Activated CD8-positive, alpha-beta T cell treated with anti-CD3 and anti-CD28 coated beads for 36 hours (primary cell): Measurements from ENCODE around the gene OPCML. TPM values are rescaled to one million over a fixed set of nuclear protein-coding genes. Genes with fewer than 3 reads are reported as not detected.

ENCODE experiments used
- ATAC-seq: fragments of 200-7000 bp; cut with Tn5 transposase; one replicate; pipeline ENCODE4 v1.10.0; 2021; ENCODE audit warnings: mild to moderate bottlenecking, moderate library complexity
- CTCF ChIA-PET: fragments of 350-600 bp; sonication (Branson Sonifier 250); formaldehyde crosslinking; loops from one replicate; lab custom pipeline; 2021; ENCODE audit warnings: antibody characterized with exemption; lab: Charles Lee
- POLR2A ChIA-PET: fragments of 350-600 bp; sonication (Branson Sonifier 250); formaldehyde crosslinking; loops from one replicate; lab custom pipeline; 2021; ENCODE audit warnings: antibody characterized with exemption; lab: Charles Lee
- DNase-seq: peaks from one replicate; pipeline ENCODE4 v3.0.0-alpha.2; 2020
- H3K27ac Mint-ChIP-seq: one replicate; pipeline ENCODE4 v1.8.0; 2021; ENCODE audit warnings: mild to moderate bottlenecking, mixed read lengths
- H3K27me3 Mint-ChIP-seq: one replicate; pipeline ENCODE4 v1.8.0; 2021; ENCODE audit warnings: mixed read lengths
- H3K36me3 Mint-ChIP-seq: one replicate; pipeline ENCODE4 v1.8.0; 2021; ENCODE audit warnings: low read depth, mixed read lengths
- H3K4me1 Mint-ChIP-seq: one replicate; pipeline ENCODE4 v1.8.0; 2021; ENCODE audit warnings: low read depth, mixed read lengths
- H3K4me3 Mint-ChIP-seq: one replicate; pipeline ENCODE4 v1.8.0; 2021; ENCODE audit warnings: mild to moderate bottlenecking, moderate library complexity, mixed read lengths
- H3K9me3 Mint-ChIP-seq: one replicate; pipeline ENCODE4 v1.8.0; 2021; ENCODE audit warnings: mixed read lengths
- intact Hi-C: fragments of 100-400 bp; cut with micrococcal nuclease; formaldehyde crosslinking; loops from one replicate; pipeline ENCODE4 v1.10.0; 2022
- total RNA-seq, 2 experiments: library from RNA; stranded (reverse); gene quantifications; one replicate each; pipeline ENCODE4 v1.2.3, GENCODE V29; 2021
- TF ChIP-seq, protein P1 (sequence below): fragments of 200-600 bp; IDR thresholded peaks from one replicate; pipeline ENCODE4 v1.8.0; 2022; ENCODE audit warnings: antibody characterized with exemption, mild to moderate bottlenecking

Gene OPCML
- total RNA-seq, 2 experiments from 2014 or later, result not detected

DNA sequence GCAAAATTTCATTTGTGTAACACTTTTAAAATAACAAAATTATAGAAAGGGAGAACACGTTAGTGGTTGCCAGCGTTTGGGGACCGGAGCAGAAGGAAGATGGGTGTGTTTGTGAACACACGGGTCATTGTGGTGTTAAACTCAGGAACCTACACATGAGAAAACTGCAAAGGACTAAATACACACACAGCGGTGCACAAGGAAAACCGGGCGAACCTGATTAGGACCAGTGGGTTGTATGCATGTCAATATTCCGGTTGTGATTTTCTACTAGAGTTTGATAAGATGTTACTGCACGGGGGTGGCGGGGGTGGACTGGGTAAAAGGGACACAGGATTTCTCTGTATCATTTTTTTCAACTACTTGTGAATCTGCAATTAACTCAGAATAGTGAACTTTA is 351.2 kb downstream of the OPCML start:
- H3K9me3 Mint-ChIP-seq, result no peaks in the 10 kb centered on the region
- POLR2A ChIA-PET, result no interaction called here
- no peaks in the 10 kb centered on the region for H3K36me3 Mint-ChIP-seq
- TF ChIP-seq, protein P1, sequence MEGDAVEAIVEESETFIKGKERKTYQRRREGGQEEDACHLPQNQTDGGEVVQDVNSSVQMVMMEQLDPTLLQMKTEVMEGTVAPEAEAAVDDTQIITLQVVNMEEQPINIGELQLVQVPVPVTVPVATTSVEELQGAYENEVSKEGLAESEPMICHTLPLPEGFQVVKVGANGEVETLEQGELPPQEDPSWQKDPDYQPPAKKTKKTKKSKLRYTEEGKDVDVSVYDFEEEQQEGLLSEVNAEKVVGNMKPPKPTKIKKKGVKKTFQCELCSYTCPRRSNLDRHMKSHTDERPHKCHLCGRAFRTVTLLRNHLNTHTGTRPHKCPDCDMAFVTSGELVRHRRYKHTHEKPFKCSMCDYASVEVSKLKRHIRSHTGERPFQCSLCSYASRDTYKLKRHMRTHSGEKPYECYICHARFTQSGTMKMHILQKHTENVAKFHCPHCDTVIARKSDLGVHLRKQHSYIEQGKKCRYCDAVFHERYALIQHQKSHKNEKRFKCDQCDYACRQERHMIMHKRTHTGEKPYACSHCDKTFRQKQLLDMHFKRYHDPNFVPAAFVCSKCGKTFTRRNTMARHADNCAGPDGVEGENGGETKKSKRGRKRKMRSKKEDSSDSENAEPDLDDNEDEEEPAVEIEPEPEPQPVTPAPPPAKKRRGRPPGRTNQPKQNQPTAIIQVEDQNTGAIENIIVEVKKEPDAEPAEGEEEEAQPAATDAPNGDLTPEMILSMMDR, result no peak
- intact Hi-C loops, result no loop called here
- H3K27ac Mint-ChIP-seq, result no peak overlapping the region
- CTCF ChIA-PET, result no interaction called here
- H3K27me3 Mint-ChIP-seq, result no peaks in the 10 kb centered on the region
- no peak overlapping the region for H3K4me3 Mint-ChIP-seq
- DNase-seq, result no peak
- no peaks in the 10 kb centered on the region for H3K4me1 Mint-ChIP-seq
- no peak for ATAC-seq

DNA sequence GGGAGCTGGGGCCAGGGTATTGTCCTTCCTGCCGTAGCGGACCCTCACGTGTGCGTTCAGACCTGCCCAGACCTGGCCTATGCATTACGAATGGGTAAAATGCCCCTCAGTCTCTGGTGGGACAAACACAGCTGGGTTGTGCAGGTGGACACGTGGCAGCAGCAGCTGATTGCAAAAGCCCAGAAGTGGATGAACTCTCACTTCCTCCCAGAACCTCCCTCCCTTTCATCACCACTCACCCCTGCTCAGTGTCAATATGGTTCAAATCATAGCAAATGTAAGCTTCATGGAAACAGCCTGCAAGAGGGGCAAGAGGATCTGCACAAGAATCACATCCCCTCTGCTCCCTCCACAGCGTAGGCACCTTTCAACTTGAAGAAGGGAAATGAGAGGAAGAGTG is 352.1 kb downstream of the OPCML start:
- intact Hi-C loops, result no loop called here
- POLR2A ChIA-PET, result no interaction called here
- CTCF ChIA-PET, result no interaction called here
- TF ChIP-seq, protein P1, result no peak
- Mint-ChIP-seq H3K27me3 (no peaks in the 10 kb centered on the region), H3K9me3 (no peaks in the 10 kb centered on the region), H3K27ac (no peak overlapping the region), H3K4me3 (no peak overlapping the region), H3K36me3 (no peaks in the 10 kb centered on the region), H3K4me1 (no peaks in the 10 kb centered on the region)
- no peak for DNase-seq
- ATAC-seq, result no peak

GRCh38 chr11:133176748-133177147 is 355.6 kb downstream of the OPCML start:
- Mint-ChIP-seq H3K4me1 (no peaks in the 10 kb centered on the region), H3K9me3 (no peaks in the 10 kb centered on the region), H3K27ac (no peak overlapping the region), H3K27me3 (no peaks in the 10 kb centered on the region), H3K36me3 (no peaks in the 10 kb centered on the region), H3K4me3 (no peak overlapping the region)
- CTCF ChIA-PET, result no interaction called here
- intact Hi-C loops, result no loop called here
- TF ChIP-seq, protein P1, result no peak
- DNase-seq (no peak), ATAC-seq (no peak)
- POLR2A ChIA-PET, result no interaction called here

- intact Hi-C loops, result no loop called here
- ATAC-seq (no peak), DNase-seq (no peak)
- H3K27ac Mint-ChIP-seq, result no peak overlapping the region
- H3K4me3 Mint-ChIP-seq, result no peak overlapping the region
- TF ChIP-seq, protein P1, result no peak
- H3K36me3 Mint-ChIP-seq, result no peaks in the 10 kb centered on the region
- H3K9me3 Mint-ChIP-seq, result no peaks in the 10 kb centered on the region
- no peaks in the 10 kb centered on the region for H3K4me1 Mint-ChIP-seq
- CTCF ChIA-PET, result no interaction called here
- H3K27me3 Mint-ChIP-seq, result no peaks in the 10 kb centered on the region
- POLR2A ChIA-PET, result interaction anchor here (1.1 kb wide), 1 partner anchor 65 kb away, joined by 3 read pairs; no protein-coding TSS in a partner anchor
Observed at GRCh38 chr11:133175103-133175502, 357.2 kb downstream of the OPCML start.

DNA sequence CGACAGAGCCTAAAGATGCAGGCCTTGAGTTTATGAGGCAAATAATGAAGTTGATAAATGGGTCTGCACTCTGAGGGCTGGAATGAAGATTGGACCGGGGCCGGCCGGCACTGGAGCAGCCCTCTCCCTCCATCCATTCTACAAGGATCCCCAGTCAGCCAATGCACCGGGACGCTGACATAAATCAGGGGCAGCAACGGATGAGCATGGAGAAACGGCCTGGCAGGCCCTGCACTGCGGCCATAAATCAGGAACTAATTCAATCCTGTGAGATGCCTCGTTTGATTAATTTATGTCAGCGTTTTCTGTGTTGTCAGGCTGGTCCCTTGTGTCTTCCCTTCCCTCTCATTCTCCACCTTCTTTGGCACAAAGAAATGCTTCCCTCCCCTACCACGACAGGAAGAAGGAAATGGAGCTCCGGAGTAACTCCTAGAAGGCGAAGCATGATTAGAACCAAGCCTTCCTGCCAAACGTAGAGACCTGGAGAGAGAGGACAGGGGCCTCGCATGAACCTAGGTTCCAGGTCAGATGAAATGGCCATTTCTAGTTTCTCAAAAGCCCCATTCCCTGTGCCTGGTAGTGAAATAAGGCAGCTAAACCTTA is 358.4 kb downstream of the OPCML start:
- no peak for DNase-seq
- H3K9me3 Mint-ChIP-seq, result no peaks in the 10 kb centered on the region
- H3K27ac Mint-ChIP-seq, result no peak overlapping the region
- no peak overlapping the region for H3K4me3 Mint-ChIP-seq
- no peaks in the 10 kb centered on the region for H3K27me3 Mint-ChIP-seq
- ChIA-PET CTCF (no interaction called here), POLR2A (no interaction called here)
- TF ChIP-seq, protein P1, result no peak
- no peaks in the 10 kb centered on the region for H3K4me1 Mint-ChIP-seq
- intact Hi-C loops, result no loop called here
- no peak for ATAC-seq
- H3K36me3 Mint-ChIP-seq, result no peaks in the 10 kb centered on the region
